GM12878 (cell line): ENCODE results near the gene TRIM39. TPM values are rescaled to one million over a fixed set of nuclear protein-coding genes. Genes with fewer than 3 reads are reported as not detected.

Source experiments
- ATAC-seq: fragments of 200-7000 bp; cut with Tn5 transposase; 3 replicates; pipeline ENCODE4 v1.9.1; 2020; ENCODE audit warnings: mild to moderate bottlenecking, moderate library complexity
- BruUV-seq: library from RNA; stranded (reverse); fragments of 400-500 nt; replicated peaks from 2 replicates; lab custom pipeline; 2021; lab: Mats Ljungman, UMichigan
- CTCF ChIA-PET: fragments of 300-600 bp; sonication (Branson Sonifier 250); formaldehyde crosslinking; extraction: SDS; loops from one replicate; lab custom pipeline; 2021; ENCODE audit warnings: inconsistent platforms; lab: Yijun Ruan, JAX
- POLR2A ChIA-PET: fragments of 350-600 bp; formaldehyde crosslinking; extraction: SDS; loops from one replicate; lab custom pipeline; 2021; ENCODE audit warnings: inconsistent platforms; lab: Charles Lee
- RAD21 ChIA-PET: fragments of 300-600 bp; sonication (Branson Sonifier 250); formaldehyde crosslinking; loops from one replicate; lab custom pipeline; 2023; ENCODE audit warnings: antibody characterized with exemption; ENCODE audit not compliant: unreplicated experiment; lab: Charles Lee
- SMC1A ChIA-PET: fragments of 300-600 bp; sonication (Branson Sonifier 250); formaldehyde crosslinking; loops from one replicate; lab custom pipeline; 2023; ENCODE audit not compliant: unreplicated experiment, uncharacterized antibody; lab: Charles Lee
- DNase-seq: peaks from one replicate; pipeline ENCODE4 v3.0.0-alpha.2; 2011; ENCODE audit warnings: low read depth, low spot score
- FAIRE-seq: peaks from 3 replicates; lab custom pipeline; 2011; peaks lifted over from hg19 to GRCh38; lab: Jason Lieb, UNC
- H2AFZ ChIP-seq: 2 replicates; pipeline ENCODE4 v1.6.0; 2011; ENCODE audit warnings: low read depth, low read length, control low read depth; ENCODE audit not compliant: control insufficient read depth
- H3K27ac ChIP-seq: 2 replicates; pipeline ENCODE4 v1.5.1; 2011; ENCODE audit warnings: control low read depth; ENCODE audit not compliant: control insufficient read depth, insufficient read depth
- H3K27me3 ChIP-seq, 2 experiments: replicated peaks in 1 of 2; 2 replicates each; pipeline versions ENCODE4 v1.6.0 to v1.6.1; 2011; ENCODE audit warnings: low read length in 1 of 2; ENCODE audit not compliant: control insufficient read depth in 2 of 2, insufficient read depth in 2 of 2
- H3K36me3 ChIP-seq, 2 experiments: 2 replicates each; pipeline ENCODE4 v1.5.1; 2011; ENCODE audit warnings: low read length in 1 of 2; ENCODE audit not compliant: control insufficient read depth in 2 of 2, insufficient read depth in 2 of 2
- H3K4me1 ChIP-seq: 2 replicates; pipeline ENCODE4 v1.6.1; 2011; ENCODE audit warnings: mild to moderate bottlenecking, low read length, moderate library complexity, mixed read lengths; ENCODE audit not compliant: control insufficient read depth, insufficient read depth
- H3K4me2 ChIP-seq: 2 replicates; pipeline ENCODE4 v1.6.0; 2011; ENCODE audit warnings: control low read depth; ENCODE audit not compliant: control insufficient read depth, insufficient read depth
- H3K4me3 ChIP-seq: fragments of 200-600 bp; sonication (generic); 2 replicates; pipeline ENCODE4 v1.5.1; 2016
- H3K79me2 ChIP-seq: 2 replicates; pipeline ENCODE4 v1.6.0; 2011; ENCODE audit warnings: low read length; ENCODE audit not compliant: control insufficient read depth, insufficient read depth
- H3K9ac ChIP-seq: 2 replicates; pipeline ENCODE4 v1.8.0; 2011; ENCODE audit warnings: low read length, control low read depth, mixed read lengths; ENCODE audit not compliant: control insufficient read depth, insufficient read depth
- H3K9me3 ChIP-seq: replicated peaks from 3 replicates; pipeline ENCODE4 v1.5.1; 2011; ENCODE audit warnings: mild to moderate bottlenecking, low read length; ENCODE audit not compliant: control insufficient read depth, insufficient read depth
- H4K20me1 ChIP-seq: 2 replicates; pipeline ENCODE4 v1.6.0; 2011; ENCODE audit not compliant: control insufficient read depth, insufficient read depth
- ATF7 ChIP-seq: fragments of 450-650 bp; IDR thresholded peaks from 2 replicates; pipeline ENCODE4 v1.6.1; 2016; ENCODE audit warnings: low read depth, mild to moderate bottlenecking
- BHLHE40 ChIP-seq, 2 experiments: fragments of 450-650 bp in 1 of 2; IDR thresholded peaks; 2 replicates each; pipeline ENCODE4 v1.6.1; 2011 to 2017; ENCODE audit warnings: low read depth in 2 of 2, borderline replicate concordance in 1 of 2, improper control_type of control experiment in 1 of 2, low read length in 1 of 2, mild to moderate bottlenecking in 1 of 2
- BMI1 ChIP-seq: fragments of 450-650 bp; IDR thresholded peaks from 2 replicates; pipeline ENCODE4 v1.6.1; 2016; ENCODE audit warnings: mild to moderate bottlenecking, moderate library complexity, borderline replicate concordance
- RB1 ChIP-seq: fragments of 450-650 bp; formaldehyde crosslinking; IDR thresholded peaks from 2 replicates; pipeline ENCODE4 v1.6.1; 2017; ENCODE audit warnings: mild to moderate bottlenecking, borderline replicate concordance
- WRNIP1 ChIP-seq: IDR thresholded peaks from 2 replicates; pipeline ENCODE4 v1.6.1; 2011; ENCODE audit warnings: low read depth, low read length, improper control_type of control experiment, borderline replicate concordance
- WGBS: methylation state at CpG from one replicate; pipeline ENCODE4 v1.1.6; 2016; ENCODE audit warnings: low lambda C conversion rate; ENCODE audit not compliant: insufficient replicate concordance, insufficient coverage; ENCODE audit errors: missing lambda C conversion rate; 5-methylcytosine and 5-hydroxymethylcytosine counted together
- in situ Hi-C: fragments of 300-500 bp; cut with MboI; formaldehyde crosslinking; loops from 9 replicates; pipeline ENCODE4 v1.14.3; 2018; ENCODE audit warnings: mixed read lengths
- intact Hi-C: fragments of 100-400 bp; cut with micrococcal nuclease; formaldehyde crosslinking; loops from one replicate; pipeline ENCODE4 v1.14.2; 2022; ENCODE audit not compliant: unreplicated experiment
- polyA plus RNA-seq, 11 experiments: library from polyadenylated mRNA; depleted of rRNA in 4 of 11; unstranded in 6 of 11; stranded (reverse) in 5 of 11; fragments of >200 nt; fragmentation: Nextera tagmentation in 4 of 11; fragmentation: Illumina TruSeq in 1 of 11; extraction: Ambion mirVana in 4 of 11; extraction: Trizol in 1 of 11; gene quantifications; 1 replicate in 1 of 11; 2 replicates in 10 of 11; pipeline versions ENCODE4 v1.2.1 to v1.2.3, GENCODE V29; 2011 to 2016; ENCODE audit warnings: inconsistent platforms in 2 of 11, missing spikeins in 2 of 11, low read depth in 1 of 11
- total RNA-seq, 4 experiments: library from RNA; depleted of rRNA in 3 of 4; stranded (reverse); fragments of >200 nt in 3 of 4; fragmentation: Illumina TruSeq in 1 of 4; extraction: Trizol in 1 of 4; gene quantifications; 2 replicates each; pipeline versions ENCODE4 v1.2.1 to v1.2.3, GENCODE V29; 2013 to 2021
- TF ChIP-seq, protein P1 (sequence below), 3 experiments: IDR thresholded peaks in 2 of 3; conservative IDR thresholded peaks in 1 of 3; 2 replicates each; pipeline ENCODE4 v1.5.1; 2011; ENCODE audit warnings: low read depth in 3 of 3, low read length in 3 of 3, mild to moderate bottlenecking in 3 of 3, control low read depth in 2 of 3, moderate library complexity in 2 of 3, inconsistent platforms in 1 of 3, mixed read lengths in 1 of 3; ENCODE audit not compliant: control insufficient read depth in 2 of 3, insufficient read depth in 1 of 3; ENCODE audit errors: extremely low read depth in 1 of 3
- TF ChIP-seq, protein P2 (sequence below): fragments of 450-650 bp; IDR thresholded peaks from 2 replicates; pipeline ENCODE4 v1.6.1; 2017; ENCODE audit warnings: borderline replicate concordance

Gene TRIM39
- total and polyA plus RNA-seq, 10 of the 15 experiments (the other 5 are each of a cell fraction or from before 2014, with no cell fraction given) = 3.0 to 11.9 (median 8.8) TPM

DNA sequence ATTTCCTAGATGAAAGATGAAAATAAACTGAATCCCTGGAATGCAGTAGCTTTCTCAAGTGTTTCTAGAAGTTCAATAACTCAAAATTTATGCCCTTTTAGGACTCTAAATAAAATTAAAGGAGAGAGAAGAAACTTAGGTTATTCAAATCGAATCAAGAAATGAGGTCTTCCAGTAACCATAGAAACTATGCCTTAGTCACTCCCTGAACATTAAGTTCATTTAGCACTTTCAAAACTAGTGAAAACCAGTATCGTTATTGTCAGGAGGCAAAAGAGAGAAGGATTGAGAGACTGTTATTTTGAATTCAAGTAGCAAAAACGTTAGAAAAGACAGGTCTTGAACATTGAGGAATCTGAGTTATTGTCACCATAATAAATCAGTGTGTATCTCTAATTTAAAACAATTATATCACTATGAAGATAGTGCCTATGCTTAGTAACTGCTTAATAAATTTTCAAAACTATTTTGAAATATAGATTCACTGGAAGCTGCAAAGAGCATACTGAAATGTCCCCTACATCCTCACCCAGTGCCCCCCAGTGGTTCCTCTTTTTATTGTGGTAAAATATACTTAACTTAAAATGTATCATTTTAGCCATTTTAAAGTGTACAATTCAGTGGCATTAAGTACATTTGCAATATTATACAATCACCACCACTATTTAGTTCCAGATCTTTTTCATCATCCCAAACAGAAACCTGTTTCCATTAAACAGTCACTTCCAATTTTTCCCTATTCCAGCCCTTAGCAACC is 22.9 kb downstream of the TRIM39 start:
- H3K9me3 ChIP-seq = no peaks in the 10 kb centered on the region
- in situ Hi-C loops (no loop called here), intact Hi-C loops (loop anchor here (5.0 kb wide), 2 partner anchors 137 to 208 kb away; partner anchors contain the start of genes GNL1, PRR3 and TRIM26)
- no peak overlapping the region for H3K9ac ChIP-seq
- H3K27me3 ChIP-seq = no peaks in the 10 kb centered on the region; a peak in 1 of 4 replicates
- no peak overlapping the region for H2AFZ ChIP-seq
- peak overlapping the region; percentile 44 for H3K4me2 ChIP-seq
- ChIA-PET RAD21 (interaction anchor here (1.5 kb wide), 2 partner anchors 23 to 111 kb away, joined by 3 to 4 read pairs; partner anchors contain the start of gene TRIM39), CTCF (interaction anchor here (0.6 to 8.9 kb wide), 3 partner anchors 111 to 840 kb away, joined by 3 to 56 read pairs (median 9); no protein-coding TSS in a partner anchor), SMC1A (interaction anchor here (0.7 to 1.1 kb wide), 3 partner anchors 25 to 111 kb away, joined by 3 to 4 read pairs (median 4); no protein-coding TSS in a partner anchor), POLR2A (no interaction called here)
- no peak overlapping the region for H3K27ac ChIP-seq
- 31% methylated on average over 3 of the region's 3 CpGs for WGBS
- no TSS peak for BruUV-seq
- TF ChIP-seq BHLHE40 (IDR thresholded peaks at IDR 0.05; ENCODE audit: borderline replicate concordance in 1 of 2, low read depth in 2 of 2, low read length in 1 of 2) (no peak), BMI1 (peak; percentile 62; the same call in 1 of the 2 replicates), ATF7 (peak; percentile 34; the same call in 1 of the 2 replicates), RB1 (no peak), WRNIP1 (no peak)
- TF ChIP-seq, protein P1, sequence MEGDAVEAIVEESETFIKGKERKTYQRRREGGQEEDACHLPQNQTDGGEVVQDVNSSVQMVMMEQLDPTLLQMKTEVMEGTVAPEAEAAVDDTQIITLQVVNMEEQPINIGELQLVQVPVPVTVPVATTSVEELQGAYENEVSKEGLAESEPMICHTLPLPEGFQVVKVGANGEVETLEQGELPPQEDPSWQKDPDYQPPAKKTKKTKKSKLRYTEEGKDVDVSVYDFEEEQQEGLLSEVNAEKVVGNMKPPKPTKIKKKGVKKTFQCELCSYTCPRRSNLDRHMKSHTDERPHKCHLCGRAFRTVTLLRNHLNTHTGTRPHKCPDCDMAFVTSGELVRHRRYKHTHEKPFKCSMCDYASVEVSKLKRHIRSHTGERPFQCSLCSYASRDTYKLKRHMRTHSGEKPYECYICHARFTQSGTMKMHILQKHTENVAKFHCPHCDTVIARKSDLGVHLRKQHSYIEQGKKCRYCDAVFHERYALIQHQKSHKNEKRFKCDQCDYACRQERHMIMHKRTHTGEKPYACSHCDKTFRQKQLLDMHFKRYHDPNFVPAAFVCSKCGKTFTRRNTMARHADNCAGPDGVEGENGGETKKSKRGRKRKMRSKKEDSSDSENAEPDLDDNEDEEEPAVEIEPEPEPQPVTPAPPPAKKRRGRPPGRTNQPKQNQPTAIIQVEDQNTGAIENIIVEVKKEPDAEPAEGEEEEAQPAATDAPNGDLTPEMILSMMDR (IDR thresholded peaks at IDR 0.05 in 2 of 3, conservative IDR thresholded peaks at IDR 0.05 in 1 of 3; ENCODE audit: control insufficient read depth in 2 of 3, extremely low read depth in 1 of 3, insufficient read depth in 1 of 3, low read depth in 3 of 3, low read length in 3 of 3) = 0 out of 6 replicates have a peak, but pooled peaks of 1 of the 3 experiments have one; percentile 2
- TF ChIP-seq, protein P2, sequence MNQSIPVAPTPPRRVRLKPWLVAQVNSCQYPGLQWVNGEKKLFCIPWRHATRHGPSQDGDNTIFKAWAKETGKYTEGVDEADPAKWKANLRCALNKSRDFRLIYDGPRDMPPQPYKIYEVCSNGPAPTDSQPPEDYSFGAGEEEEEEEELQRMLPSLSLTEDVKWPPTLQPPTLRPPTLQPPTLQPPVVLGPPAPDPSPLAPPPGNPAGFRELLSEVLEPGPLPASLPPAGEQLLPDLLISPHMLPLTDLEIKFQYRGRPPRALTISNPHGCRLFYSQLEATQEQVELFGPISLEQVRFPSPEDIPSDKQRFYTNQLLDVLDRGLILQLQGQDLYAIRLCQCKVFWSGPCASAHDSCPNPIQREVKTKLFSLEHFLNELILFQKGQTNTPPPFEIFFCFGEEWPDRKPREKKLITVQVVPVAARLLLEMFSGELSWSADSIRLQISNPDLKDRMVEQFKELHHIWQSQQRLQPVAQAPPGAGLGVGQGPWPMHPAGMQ = no peak
- peaks cover 13% of the 10 kb centered on the region for H3K4me1 ChIP-seq
- no peak overlapping the region for H3K4me3 ChIP-seq
- ATAC-seq = peak; percentile 10; the same call in 1 of the 3 replicates
- H3K79me2 ChIP-seq = no peaks in the 10 kb centered on the region
- FAIRE-seq = peak; percentile 13
- no peaks in the 10 kb centered on the region for H4K20me1 ChIP-seq
- H3K36me3 ChIP-seq = no peaks in the 10 kb centered on the region
- DNase-seq = no peak
